ENCODE measurements around the gene HYCC2. TPM values are rescaled to one million over a fixed set of nuclear protein-coding genes. Genes with fewer than 3 reads are reported as not detected.
"Not testable (repeated sequence)": the region's sequence is repeated elsewhere in the genome, so short reads cannot be mapped to it uniquely, and the experiment has no call there.

The HYCC2 gene
- total and polyA plus RNA-seq, 2 of the 8 experiments (the other 6 are each of a cell fraction or from before 2014, with no cell fraction given), result 0.86 to 8.0 TPM

DNA sequence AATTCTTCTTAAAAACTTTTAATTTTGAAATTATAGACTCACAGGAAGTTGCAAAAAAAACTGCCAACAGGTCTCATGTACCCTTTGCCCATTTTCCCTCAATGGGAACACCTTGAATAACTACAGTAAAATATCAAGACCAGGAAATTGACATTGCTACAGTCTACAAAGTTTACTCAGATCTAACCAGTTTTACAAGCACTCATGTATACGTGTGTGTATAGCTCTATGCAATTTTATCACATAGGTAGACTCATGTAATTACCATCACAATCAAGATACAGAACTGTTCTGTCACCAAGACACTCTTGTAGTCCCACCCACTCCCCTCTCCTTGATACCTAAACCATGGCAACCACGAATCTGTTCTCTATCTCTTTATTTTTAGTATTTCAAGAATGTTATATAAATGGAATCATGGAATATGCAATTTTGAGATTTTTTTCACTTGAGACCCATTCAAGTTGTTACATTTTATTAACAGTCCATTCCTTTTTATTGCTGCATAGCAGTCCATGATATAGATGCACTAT is 6.6 kb downstream of the HYCC2 start:
- Histone ChIP-seq H3K14ac (ENCODE audit: insufficient read length) (no peak overlapping the region), H4K91ac (replicated peaks; ENCODE audit: insufficient read length, low read length) (no peak overlapping the region), H2BK120ac (replicated peaks; ENCODE audit: low read depth, low read length) (no peak overlapping the region), H3K79me1 (ENCODE audit: low read depth, low read length) (no peaks in the 10 kb centered on the region), H3K27ac (ENCODE audit: low read depth, low read length) (no peak overlapping the region), H3K36me3 (ENCODE audit: control insufficient read depth in 2 of 4, insufficient read depth in 4 of 4, low read length in 3 of 4) (no peaks in the 10 kb centered on the region), H4K5ac (ENCODE audit: insufficient read length, low read depth, low read length) (no peak overlapping the region), H3K23ac (ENCODE audit: insufficient read length) (no peak overlapping the region), H3K23me2 (ENCODE audit: low read depth, low read length) (no peaks in the 10 kb centered on the region), H2BK20ac (ENCODE audit: low read length) (no peak overlapping the region), H2BK5ac (ENCODE audit: low read depth, low read length) (no peak overlapping the region), H2BK12ac (ENCODE audit: low read depth, low read length) (no peak overlapping the region), H3K9me3 (ENCODE audit: insufficient read depth in 2 of 2, low read depth in 1 of 2, low read length in 1 of 2) (no peaks in the 10 kb centered on the region), H4K8ac (ENCODE audit: extremely low read depth, insufficient read depth, low read length) (no peak overlapping the region), H3K4me3 (ENCODE audit: extremely low read depth in 1 of 4, insufficient read depth in 2 of 4, low read depth in 3 of 4, low read length in 4 of 4) (no peak overlapping the region), H3K9ac (replicated peaks in 1 of 4; ENCODE audit: extremely low read depth in 1 of 4, low read depth in 3 of 4, low read length in 3 of 4) (no peak overlapping the region), H4K20me1 (replicated peaks in 1 of 2; ENCODE audit: control insufficient read depth in 1 of 2, insufficient read depth in 2 of 2, low read length in 2 of 2) (no peaks in the 10 kb centered on the region), H3K4ac (replicated peaks; ENCODE audit: insufficient read length, low read depth, low read length) (no peak overlapping the region), H2AK5ac (ENCODE audit: low read depth, low read length) (no peak overlapping the region), H3K4me1 (replicated peaks in 1 of 4; ENCODE audit: control insufficient read depth in 3 of 4, insufficient read depth in 4 of 4, low read length in 3 of 4) (no peaks in the 10 kb centered on the region), H2BK15ac (ENCODE audit: low read length) (no peak overlapping the region), H2AFZ (ENCODE audit: low read length) (no peak overlapping the region), H3K79me2 (ENCODE audit: control insufficient read depth in 1 of 2, insufficient read depth in 2 of 2, low read length in 2 of 2) (peaks cover 0 to 11% of the 10 kb centered on the region in 2 experiments; a peak in 2 of 4 replicates), H3K56ac (replicated peaks; ENCODE audit: insufficient read length, low read depth, low read length) (no peak overlapping the region), H3K27me3 (replicated peaks in 1 of 4; ENCODE audit: control insufficient read depth in 3 of 4, extremely low read depth in 1 of 4, insufficient read depth in 3 of 4, low read length in 3 of 4) (no peaks in the 10 kb centered on the region), H3K18ac (ENCODE audit: extremely low read depth, low read length) (no peak overlapping the region), H3K4me2 (ENCODE audit: insufficient read depth in 1 of 2, low read depth in 2 of 2, low read length in 2 of 2) (no peak overlapping the region)
- ChIA-PET CTCF (ENCODE audit: partially characterized antibody) (interaction anchor here (0.5 to 1.0 kb wide), 3 partner anchors 21 to 93 kb away, joined by 3 to 4 read pairs (median 3); no protein-coding TSS in a partner anchor), POLR2A (ENCODE audit: partially characterized antibody) (no interaction called here)
- no peak for TF ChIP-seq MAFK (IDR thresholded peaks at IDR 0.05; ENCODE audit: low read depth, low read length)
- DNase-seq (ENCODE audit: low read depth in 1 of 2, low spot score in 2 of 2) (no peak), FAIRE-seq (no peak)
- WGBS, 2 experiments (ENCODE audit: extremely low coverage in 1 of 2, insufficient coverage in 1 of 2, insufficient read length in 1 of 2, insufficient replicate concordance in 2 of 2, low coverage in 1 of 2, low lambda C conversion rate in 2 of 2, missing lambda C conversion rate in 1 of 2), result 75% methylated on average over 2 of the region's 2 CpGs; no CpG with 5 or more reads in 1 of the 2 experiments

DNA sequence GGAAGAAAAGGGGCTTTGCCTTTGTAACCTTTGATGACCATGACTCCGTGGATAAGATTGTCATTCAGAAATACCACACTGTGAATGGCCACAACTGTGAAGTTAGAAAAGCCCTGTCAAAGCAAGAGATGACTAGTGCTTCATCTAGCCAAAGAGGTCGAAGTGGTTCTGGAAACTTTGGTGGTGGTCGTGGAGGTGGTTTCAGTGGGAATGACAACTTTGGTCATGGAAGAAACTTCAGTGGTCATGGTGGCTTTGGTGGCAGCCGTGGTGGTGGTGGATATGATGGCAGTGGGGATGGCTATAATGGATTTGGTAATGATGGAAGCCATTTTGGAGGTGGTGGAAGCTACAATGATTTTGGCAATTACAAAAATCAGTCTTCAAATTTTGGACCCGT is 8.0 kb downstream of the HYCC2 start:
- CTCF ChIA-PET (ENCODE audit: partially characterized antibody), result interaction anchor here (0.6 kb wide), 1 partner anchor 213 kb away, joined by 3 read pairs; no protein-coding TSS in a partner anchor
- H3K79me2 ChIP-seq (ENCODE audit: control insufficient read depth in 1 of 2, insufficient read depth in 2 of 2, low read length in 2 of 2); H3K4me2 ChIP-seq (ENCODE audit: insufficient read depth in 1 of 2, low read depth in 2 of 2, low read length in 2 of 2); H3K36me3 ChIP-seq (ENCODE audit: control insufficient read depth in 2 of 4, insufficient read depth in 4 of 4, low read length in 3 of 4); H3K27ac ChIP-seq (ENCODE audit: low read depth, low read length); H3K18ac ChIP-seq (ENCODE audit: extremely low read depth, low read length); H3K9ac ChIP-seq (replicated peaks in 1 of 4; ENCODE audit: extremely low read depth in 1 of 4, low read depth in 3 of 4, low read length in 3 of 4); H3K4me3 ChIP-seq (ENCODE audit: extremely low read depth in 1 of 4, insufficient read depth in 2 of 4, low read depth in 3 of 4, low read length in 4 of 4); H3K79me1 ChIP-seq (ENCODE audit: low read depth, low read length); H3K56ac ChIP-seq (replicated peaks; ENCODE audit: insufficient read length, low read depth, low read length); H2BK20ac ChIP-seq (ENCODE audit: low read length); H3K4ac ChIP-seq (replicated peaks; ENCODE audit: insufficient read length, low read depth, low read length); H3K14ac ChIP-seq (ENCODE audit: insufficient read length); DNase-seq (ENCODE audit: low read depth in 1 of 2, low spot score in 2 of 2); H2BK15ac ChIP-seq (ENCODE audit: low read length); H4K8ac ChIP-seq (ENCODE audit: extremely low read depth, insufficient read depth, low read length); H2BK12ac ChIP-seq (ENCODE audit: low read depth, low read length); H2BK120ac ChIP-seq (replicated peaks; ENCODE audit: low read depth, low read length); H2AK5ac ChIP-seq (ENCODE audit: low read depth, low read length); H4K91ac ChIP-seq (replicated peaks; ENCODE audit: insufficient read length, low read length); H4K20me1 ChIP-seq (replicated peaks in 1 of 2; ENCODE audit: control insufficient read depth in 1 of 2, insufficient read depth in 2 of 2, low read length in 2 of 2); FAIRE-seq; H3K4me1 ChIP-seq (replicated peaks in 1 of 4; ENCODE audit: control insufficient read depth in 3 of 4, insufficient read depth in 4 of 4, low read length in 3 of 4); H2AFZ ChIP-seq (ENCODE audit: low read length); POLR2A ChIA-PET (ENCODE audit: partially characterized antibody); H3K9me3 ChIP-seq (ENCODE audit: insufficient read depth in 2 of 2, low read depth in 1 of 2, low read length in 1 of 2); H3K23ac ChIP-seq (ENCODE audit: insufficient read length); H2BK5ac ChIP-seq (ENCODE audit: low read depth, low read length); H4K5ac ChIP-seq (ENCODE audit: insufficient read length, low read depth, low read length); H3K27me3 ChIP-seq (replicated peaks in 1 of 4; ENCODE audit: control insufficient read depth in 3 of 4, extremely low read depth in 1 of 4, insufficient read depth in 3 of 4, low read length in 3 of 4); H3K23me2 ChIP-seq (ENCODE audit: low read depth, low read length): not testable (repeated sequence)
- WGBS, 2 experiments (ENCODE audit: extremely low coverage in 1 of 2, insufficient coverage in 1 of 2, insufficient read length in 1 of 2, insufficient replicate concordance in 2 of 2, low coverage in 1 of 2, low lambda C conversion rate in 2 of 2, missing lambda C conversion rate in 1 of 2), result 85% methylated on average over 5 of the region's 5 CpGs; no CpG with 5 or more reads in 1 of the 2 experiments

Data from H1 (cell line).